GM12892 (cell line): ENCODE measurements around the gene HNRNPUL1.

Source experiments
- POLR2A ChIP-seq: IDR thresholded peaks from 2 replicates; pipeline ENCODE4 v1.6.1; 2011; ENCODE audit warnings: low read depth, low read length, control low read depth
- POLR2AphosphoS5 ChIP-seq: IDR thresholded peaks from 2 replicates; pipeline ENCODE4 v1.6.1; 2011; ENCODE audit warnings: low read depth, low read length, control low read depth

DNA sequence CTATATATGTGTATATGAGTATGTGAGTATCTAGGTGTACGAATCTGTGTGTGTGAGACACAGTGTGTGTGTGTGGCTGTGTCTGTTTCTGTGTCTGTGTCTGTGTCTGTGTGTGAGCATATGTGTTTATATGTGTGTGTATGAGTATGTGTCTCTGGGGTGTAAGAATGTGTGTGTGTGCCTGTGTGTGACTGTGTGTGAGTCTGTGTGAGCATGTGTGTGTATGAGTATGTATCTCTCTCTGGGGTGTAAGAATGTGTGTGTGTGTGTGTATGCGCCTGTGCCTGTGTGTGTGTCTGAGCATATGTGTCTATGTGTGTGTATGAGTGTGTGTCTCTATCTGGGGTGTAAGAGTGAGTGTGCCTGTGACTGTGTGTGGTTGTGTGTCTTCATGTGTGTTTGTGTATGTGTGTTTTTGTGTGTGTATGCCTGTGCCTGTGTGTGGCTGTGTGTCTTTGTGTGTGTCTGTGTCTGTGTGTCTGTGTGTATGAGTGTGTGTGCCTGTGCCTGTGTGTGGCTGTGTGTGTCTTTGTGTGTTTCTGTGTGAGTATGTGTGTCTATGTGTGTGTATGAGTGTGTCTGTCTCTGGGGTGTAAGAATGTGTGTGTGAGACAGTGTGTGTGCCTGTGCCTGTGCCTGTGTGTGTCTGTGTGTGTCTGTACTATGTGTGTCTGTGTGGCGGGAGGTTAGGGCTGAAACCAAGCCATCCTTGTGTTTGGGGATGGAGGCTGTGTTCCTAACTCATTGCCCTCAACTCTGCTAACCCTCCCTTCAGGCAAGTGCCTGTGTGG is 33.9 kb upstream of the HNRNPUL1 start:
- no peak for TF ChIP-seq POLR2AphosphoS5
- TF ChIP-seq POLR2A: no peak
